Endodermal cell (in vitro differentiated cells): ENCODE data around the gene PDLIM5. TPM values are rescaled to one million over a fixed set of nuclear protein-coding genes. Genes with fewer than 3 reads are reported as not detected.

Experiments
- DNase-seq: peaks from one replicate; pipeline ENCODE4 v3.0.0-alpha.2; 2017
- H3K27ac ChIP-seq: 2 replicates; pipeline ENCODE4 v1.5.1; 2013; ENCODE audit warnings: mild to moderate bottlenecking, low read depth, low read length, moderate library complexity
- H3K27me3 ChIP-seq: 2 replicates; pipeline ENCODE4 v1.6.1; 2013; ENCODE audit warnings: mild to moderate bottlenecking, low read length, moderate library complexity; ENCODE audit not compliant: insufficient read depth, control insufficient read depth, poor library complexity, severe bottlenecking
- H3K36me3 ChIP-seq: 2 replicates; pipeline ENCODE4 v1.7.0; 2013; ENCODE audit warnings: mild to moderate bottlenecking, low read length, moderate library complexity; ENCODE audit not compliant: control insufficient read depth, insufficient read depth
- H3K4me1 ChIP-seq: one replicate; pipeline ENCODE4 v1.7.0; 2013; ENCODE audit warnings: low read length; ENCODE audit not compliant: control insufficient read depth, insufficient read depth
- H3K4me3 ChIP-seq: 2 replicates; pipeline ENCODE4 v1.5.1; 2013; ENCODE audit warnings: mild to moderate bottlenecking, low read length, moderate library complexity
- H3K9ac ChIP-seq: 2 replicates; pipeline ENCODE4 v1.6.1; 2013; ENCODE audit warnings: mild to moderate bottlenecking, low read length, moderate library complexity; ENCODE audit not compliant: poor library complexity, severe bottlenecking; ENCODE audit errors: extremely low read depth
- H3K9me3 ChIP-seq: 2 replicates; pipeline ENCODE4 v1.6.1; 2013; ENCODE audit warnings: mild to moderate bottlenecking, low read length, moderate library complexity; ENCODE audit not compliant: control insufficient read depth
- H3K27ac Mint-ChIP-seq: 2 replicates; pipeline ENCODE4 v1.8.0; 2020; ENCODE audit warnings: mixed read lengths
- H3K27me3 Mint-ChIP-seq: 2 replicates; pipeline ENCODE4 v1.8.0; 2021; ENCODE audit warnings: mild to moderate bottlenecking, mixed read lengths; ENCODE audit not compliant: insufficient read depth
- H3K36me3 Mint-ChIP-seq: 2 replicates; pipeline ENCODE4 v1.8.0; 2020; ENCODE audit warnings: low read depth, mixed read lengths
- H3K4me1 Mint-ChIP-seq: 2 replicates; pipeline ENCODE4 v1.8.0; 2020; ENCODE audit warnings: mixed read lengths
- H3K4me3 Mint-ChIP-seq: 2 replicates; pipeline ENCODE4 v1.8.0; 2020; ENCODE audit warnings: mild to moderate bottlenecking, moderate library complexity, mixed read lengths
- H3K9me3 Mint-ChIP-seq: 2 replicates; pipeline ENCODE4 v1.8.0; 2020; ENCODE audit warnings: mild to moderate bottlenecking, mixed read lengths
- CTCF ChIP-seq: fragments of 200-600 bp; sonication (generic); conservative IDR thresholded peaks from 2 replicates; pipeline ENCODE4 v1.5.0; 2021; ENCODE audit warnings: antibody characterized with exemption, mild to moderate bottlenecking
- WGBS, 2 experiments: methylation state at CpG; one replicate each; pipeline versions ENCODE4 v1.1.5 to v1.1.7; 2013; ENCODE audit warnings: missing lambda C conversion rate in 2 of 2, mixed read lengths in 1 of 2; ENCODE audit not compliant: insufficient coverage in 1 of 2, insufficient read length in 1 of 2; 5-methylcytosine and 5-hydroxymethylcytosine counted together
- total RNA-seq, 2 donors: library from RNA; stranded (reverse); fragmentation: NEBNext Ultra II Directional in 1 of 2; extraction: Animal tissue kit (Norgen Biotek cat#: 25700) in 1 of 2; gene quantifications; 2 replicates in 1 of 2; 3 replicates in 1 of 2; pipeline ENCODE4 v1.2.1, GENCODE V29; 2021

PDLIM5 gene
- total RNA-seq, 2 donors from 2014 or later = 91.0 to 149 TPM

- H3K4me3 Mint-ChIP-seq = no peak overlapping the region
- peaks cover 27% of the 10 kb centered on the region for H3K36me3 ChIP-seq
- no peaks in the 10 kb centered on the region for H3K9me3 ChIP-seq
- H3K27me3 ChIP-seq = no peaks in the 10 kb centered on the region
- H3K27ac Mint-ChIP-seq = no peak overlapping the region
- no peaks in the 10 kb centered on the region for H3K4me1 ChIP-seq
- H3K27me3 Mint-ChIP-seq = no peaks in the 10 kb centered on the region
- DNase-seq = no peak
- 89 to 100% methylated on average over 1 of the region's 1 CpG for WGBS, 2 experiments
- no peak overlapping the region for H3K27ac ChIP-seq
- no peak overlapping the region for H3K4me3 ChIP-seq
- TF ChIP-seq CTCF = no peak
- H3K4me1 Mint-ChIP-seq = peaks cover 47% of the 10 kb centered on the region
- H3K9ac ChIP-seq = no peak overlapping the region
- H3K36me3 Mint-ChIP-seq = peaks cover 15% of the 10 kb centered on the region
- H3K9me3 Mint-ChIP-seq = no peaks in the 10 kb centered on the region
Measured at GRCh38 chr4:94462572-94462971, 10.8 kb downstream of the PDLIM5 start.

- Mint-ChIP-seq H3K9me3 (no peaks in the 10 kb centered on the region), H3K27me3 (no peaks in the 10 kb centered on the region), H3K4me1 (peaks cover 37% of the 10 kb centered on the region), H3K4me3 (no peak overlapping the region), H3K36me3 (peaks cover 18% of the 10 kb centered on the region), H3K27ac (no peak overlapping the region)
- Histone ChIP-seq H3K36me3 (peaks cover 22% of the 10 kb centered on the region), H3K27ac (no peak overlapping the region), H3K4me3 (no peak overlapping the region), H3K9ac (no peak overlapping the region), H3K27me3 (no peaks in the 10 kb centered on the region), H3K4me1 (no peaks in the 10 kb centered on the region), H3K9me3 (no peaks in the 10 kb centered on the region)
- DNase-seq = no peak
- no peak for TF ChIP-seq CTCF
- WGBS, 2 experiments = 94 to 100% methylated on average over 1 of the region's 1 CpG
Measured at GRCh38 chr4:94463771-94464170, 12.0 kb downstream of the PDLIM5 start.

- no peak overlapping the region for H3K27ac Mint-ChIP-seq
- Histone ChIP-seq H3K4me3 (no peak overlapping the region), H3K4me1 (no peaks in the 10 kb centered on the region), H3K9ac (no peak overlapping the region), H3K27ac (no peak overlapping the region), H3K27me3 (no peaks in the 10 kb centered on the region), H3K9me3 (peaks cover 13% of the 10 kb centered on the region), H3K36me3 (peaks cover 28% of the 10 kb centered on the region)
- TF ChIP-seq CTCF = no peak
- H3K27me3 Mint-ChIP-seq = no peaks in the 10 kb centered on the region
- no peak overlapping the region for H3K4me3 Mint-ChIP-seq
- DNase-seq = no peak
- peaks cover 28% of the 10 kb centered on the region for H3K36me3 Mint-ChIP-seq
- peaks cover 16% of the 10 kb centered on the region for H3K4me1 Mint-ChIP-seq
- peaks cover 17% of the 10 kb centered on the region for H3K9me3 Mint-ChIP-seq
Measured at GRCh38 chr4:94466371-94466770, 14.6 kb downstream of the PDLIM5 start.
